OCI-LY3 (cell line): ENCODE measurements around the gene CREBBP.

Source experiments
- H2AFZ ChIP-seq: fragments of 200-600, 300-600 bp; shearing (Covaris generic); 2 replicates; pipeline ENCODE4 v1.6.0; 2014; ENCODE audit warnings: antibody characterized with exemption, low read depth, low read length
- H3K27ac ChIP-seq: fragments of 200-600, 300-600 bp; sonication (generic); 2 replicates; pipeline ENCODE4 v1.5.1; 2014; ENCODE audit warnings: mild to moderate bottlenecking, low read length, moderate library complexity, mixed read lengths
- H3K27me3 ChIP-seq: fragments of 200-600, 300-600 bp; sonication (generic); 2 replicates; pipeline ENCODE4 v1.6.1; 2014; ENCODE audit warnings: low read depth, low read length, mixed read lengths
- H3K36me3 ChIP-seq: fragments of 200-600, 300-600 bp; sonication (generic); replicated peaks from 2 replicates; pipeline ENCODE3; 2014; ENCODE audit warnings: low read depth, low read length, mixed read lengths
- H3K4me1 ChIP-seq: fragments of 300-600, 200-600 bp; sonication (generic); 2 replicates; pipeline ENCODE4 v1.6.1; 2014; ENCODE audit warnings: low read length, mixed read lengths
- H3K4me2 ChIP-seq: fragments of 200-600, 300-600 bp; sonication (generic); 2 replicates; pipeline ENCODE4 v1.6.1; 2014; ENCODE audit warnings: low read length, mixed read lengths
- H3K4me3 ChIP-seq: fragments of 300-600, 200-600 bp; sonication (generic); 2 replicates; pipeline ENCODE4 v1.5.1; 2014; ENCODE audit warnings: antibody characterized with exemption, mild to moderate bottlenecking, low read length, moderate library complexity
- H3K79me2 ChIP-seq: fragments of 300-600, 200-600 bp; shearing (Covaris generic); 2 replicates; pipeline ENCODE4 v1.6.1; 2014; ENCODE audit warnings: mild to moderate bottlenecking, low read length, mixed read lengths
- H3K9ac ChIP-seq: fragments of 300-600, 200-600 bp; shearing (Covaris generic); 2 replicates; pipeline ENCODE4 v1.6.0; 2014; ENCODE audit warnings: mild to moderate bottlenecking, low read length, moderate library complexity
- H3K9me3 ChIP-seq: fragments of 200-600, 300-600 bp; shearing (Covaris generic); 2 replicates; pipeline ENCODE4 v1.6.1; 2014; ENCODE audit warnings: low read length, mixed read lengths; ENCODE audit not compliant: insufficient read depth
- H4K20me1 ChIP-seq: fragments of 200-600, 300-600 bp; sonication (generic); 2 replicates; pipeline ENCODE4 v1.6.1; 2016; ENCODE audit warnings: low read length, mixed read lengths; ENCODE audit not compliant: insufficient read depth
- EZH2phosphoT487 ChIP-seq: fragments of 200-600 bp; shearing (Covaris generic); IDR thresholded peaks from 2 replicates; pipeline ENCODE4 v1.6.1; 2018; ENCODE audit warnings: antibody characterized with exemption, mixed run types, low read depth
- TF ChIP-seq, protein P1 (sequence below): fragments of 200-600, 300-600 bp; sonication (generic); IDR thresholded peaks from 2 replicates; pipeline ENCODE4 v1.5.1; 2014; ENCODE audit warnings: antibody characterized with exemption, low read length, low read depth

The CREBBP gene

DNA sequence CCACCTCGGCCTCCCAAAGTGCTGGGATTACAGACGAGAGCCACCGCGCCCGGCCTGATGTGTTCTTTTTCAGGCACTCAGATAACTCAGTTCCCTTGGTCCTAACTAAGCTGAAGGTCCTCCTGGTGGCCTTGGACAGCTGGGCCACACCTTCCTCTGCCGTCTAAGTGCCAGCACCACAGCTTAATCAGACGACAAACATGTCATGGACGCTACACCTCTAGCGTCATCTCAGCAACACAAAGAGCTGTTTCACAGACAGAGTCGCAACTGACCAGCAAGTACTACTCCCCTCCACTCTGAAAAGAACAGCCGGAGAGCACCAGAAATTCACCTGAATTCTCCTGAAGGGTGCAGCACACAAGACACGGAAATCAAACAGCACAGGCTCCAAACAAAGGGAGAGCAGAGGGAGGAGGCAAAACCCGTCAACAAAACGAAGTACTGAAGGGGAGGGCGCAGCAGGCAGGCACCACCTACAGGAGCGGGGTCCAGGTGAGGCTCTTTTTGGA, 167.6 kb downstream of the CREBBP start:
- Histone ChIP-seq H3K9ac (no peak overlapping the region), H3K27ac (no peak overlapping the region), H2AFZ (no peak overlapping the region), H3K27me3 (no peaks in the 10 kb centered on the region), H3K4me1 (peaks cover 6% of the 10 kb centered on the region), H3K36me3 (peaks cover 36% of the 10 kb centered on the region), H4K20me1 (peaks cover 30% of the 10 kb centered on the region), H3K4me3 (no peak overlapping the region), H3K4me2 (no peak overlapping the region), H3K79me2 (peaks cover 98% of the 10 kb centered on the region), H3K9me3 (no peaks in the 10 kb centered on the region)
- no peak for TF ChIP-seq EZH2phosphoT487
- TF ChIP-seq, protein P1, sequence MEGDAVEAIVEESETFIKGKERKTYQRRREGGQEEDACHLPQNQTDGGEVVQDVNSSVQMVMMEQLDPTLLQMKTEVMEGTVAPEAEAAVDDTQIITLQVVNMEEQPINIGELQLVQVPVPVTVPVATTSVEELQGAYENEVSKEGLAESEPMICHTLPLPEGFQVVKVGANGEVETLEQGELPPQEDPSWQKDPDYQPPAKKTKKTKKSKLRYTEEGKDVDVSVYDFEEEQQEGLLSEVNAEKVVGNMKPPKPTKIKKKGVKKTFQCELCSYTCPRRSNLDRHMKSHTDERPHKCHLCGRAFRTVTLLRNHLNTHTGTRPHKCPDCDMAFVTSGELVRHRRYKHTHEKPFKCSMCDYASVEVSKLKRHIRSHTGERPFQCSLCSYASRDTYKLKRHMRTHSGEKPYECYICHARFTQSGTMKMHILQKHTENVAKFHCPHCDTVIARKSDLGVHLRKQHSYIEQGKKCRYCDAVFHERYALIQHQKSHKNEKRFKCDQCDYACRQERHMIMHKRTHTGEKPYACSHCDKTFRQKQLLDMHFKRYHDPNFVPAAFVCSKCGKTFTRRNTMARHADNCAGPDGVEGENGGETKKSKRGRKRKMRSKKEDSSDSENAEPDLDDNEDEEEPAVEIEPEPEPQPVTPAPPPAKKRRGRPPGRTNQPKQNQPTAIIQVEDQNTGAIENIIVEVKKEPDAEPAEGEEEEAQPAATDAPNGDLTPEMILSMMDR, result no peak

DNA sequence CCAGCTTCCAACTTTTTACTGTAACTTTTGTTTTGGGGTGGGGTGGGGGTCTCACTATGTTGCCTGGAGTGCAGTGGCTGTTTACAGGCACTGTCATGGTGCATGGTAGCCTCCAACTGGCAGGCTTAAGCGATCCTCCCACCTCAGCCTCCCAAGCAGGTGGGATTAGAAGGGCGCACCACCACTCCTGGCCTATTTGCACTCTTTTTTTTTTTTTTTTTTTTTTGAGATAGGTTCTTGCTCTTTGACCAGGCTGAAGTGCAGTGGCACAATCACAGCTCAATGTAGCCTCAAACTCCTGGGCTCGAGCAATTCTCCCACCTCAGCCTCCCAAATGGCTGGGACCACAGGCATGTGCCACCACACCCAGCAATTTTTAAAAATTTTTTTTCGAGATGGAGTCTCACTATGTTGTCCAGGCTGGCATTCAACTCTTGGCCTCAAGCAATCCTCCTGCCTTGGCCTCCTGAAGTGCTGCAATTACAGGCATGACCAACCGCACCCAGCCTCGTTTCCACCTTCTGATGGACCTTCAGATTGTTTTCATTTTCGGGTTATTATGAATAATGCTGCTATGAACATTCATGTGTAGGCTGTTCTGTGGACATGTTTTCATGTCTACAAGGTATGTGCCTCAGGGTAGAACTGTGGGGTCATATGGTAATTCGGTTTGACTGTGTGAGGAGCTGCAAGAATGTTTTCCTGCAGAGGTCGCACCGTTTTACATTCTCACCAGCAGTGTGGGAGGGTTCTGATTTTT, 174.1 kb downstream of the CREBBP start:
- no peak overlapping the region for H2AFZ ChIP-seq
- H4K20me1 ChIP-seq, result peaks cover 11% of the 10 kb centered on the region
- no peak overlapping the region for H3K9ac ChIP-seq
- no peak overlapping the region for H3K27ac ChIP-seq
- no peaks in the 10 kb centered on the region for H3K9me3 ChIP-seq
- TF ChIP-seq EZH2phosphoT487, result no peak
- TF ChIP-seq, protein P1, result no peak
- peaks cover 18% of the 10 kb centered on the region for H3K36me3 ChIP-seq
- H3K4me2 ChIP-seq, result no peak overlapping the region
- H3K27me3 ChIP-seq, result no peaks in the 10 kb centered on the region
- H3K4me3 ChIP-seq, result no peak overlapping the region
- no peaks in the 10 kb centered on the region for H3K4me1 ChIP-seq
- peaks cover 93% of the 10 kb centered on the region for H3K79me2 ChIP-seq

DNA sequence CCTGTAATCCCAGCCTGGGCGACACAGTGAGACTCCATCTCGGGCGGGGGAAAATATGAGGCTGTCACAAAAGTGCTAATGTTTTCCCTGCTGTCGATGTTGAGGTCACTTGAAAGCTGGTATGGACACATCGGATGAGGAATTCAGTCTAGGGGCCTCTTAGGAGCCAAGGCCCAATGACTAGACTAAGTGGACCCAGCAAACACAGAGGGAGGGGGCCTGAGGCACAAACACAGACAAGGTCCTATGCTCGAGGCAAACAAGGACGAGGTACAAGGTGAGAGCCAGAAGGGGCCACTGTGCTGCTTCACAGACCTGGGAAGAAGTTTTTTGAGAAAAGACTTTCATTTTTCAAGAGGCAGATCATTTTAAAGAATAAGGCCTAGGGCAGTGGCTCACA, 178.4 kb downstream of the CREBBP start:
- peaks cover 11% of the 10 kb centered on the region for H3K36me3 ChIP-seq
- TF ChIP-seq EZH2phosphoT487, result no peak
- no peak overlapping the region for H3K4me2 ChIP-seq
- H2AFZ ChIP-seq, result no peak overlapping the region
- no peaks in the 10 kb centered on the region for H3K4me1 ChIP-seq
- no peaks in the 10 kb centered on the region for H3K27me3 ChIP-seq
- H3K27ac ChIP-seq, result no peak overlapping the region
- H3K79me2 ChIP-seq, result peaks cover 90% of the 10 kb centered on the region
- no peaks in the 10 kb centered on the region for H3K9me3 ChIP-seq
- H3K9ac ChIP-seq, result no peak overlapping the region
- no peak overlapping the region for H3K4me3 ChIP-seq
- H4K20me1 ChIP-seq, result no peaks in the 10 kb centered on the region

DNA sequence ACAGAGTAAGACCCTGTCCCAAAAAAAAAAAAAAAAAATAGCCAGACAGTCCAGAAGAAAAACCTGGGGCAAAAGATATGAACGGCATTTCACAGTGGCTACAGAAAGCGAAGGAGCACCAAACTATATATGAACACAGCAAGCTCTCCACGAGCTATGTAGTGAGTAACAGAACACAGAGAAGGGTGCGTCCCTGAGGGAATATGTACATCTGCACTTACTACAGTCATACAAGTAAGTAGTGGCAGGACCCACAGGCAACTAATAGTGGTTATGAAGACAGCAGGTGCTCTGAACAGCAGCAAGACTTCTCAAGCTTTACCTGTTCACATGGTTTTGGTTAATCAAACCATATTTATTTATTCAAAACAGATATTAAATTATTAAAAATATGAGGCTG, 179.0 kb downstream of the CREBBP start:
- H3K27me3 ChIP-seq, result no peaks in the 10 kb centered on the region
- H3K9ac ChIP-seq, result no peak overlapping the region
- peaks cover 11% of the 10 kb centered on the region for H3K36me3 ChIP-seq
- H4K20me1 ChIP-seq, result no peaks in the 10 kb centered on the region
- no peak overlapping the region for H3K4me2 ChIP-seq
- H3K4me1 ChIP-seq, result peaks cover under 1% of the 10 kb centered on the region
- H3K4me3 ChIP-seq, result no peak overlapping the region
- H3K9me3 ChIP-seq, result no peaks in the 10 kb centered on the region
- TF ChIP-seq, protein P1, result no peak
- no peak for TF ChIP-seq EZH2phosphoT487
- peaks cover 91% of the 10 kb centered on the region for H3K79me2 ChIP-seq
- H3K27ac ChIP-seq, result no peak overlapping the region
- no peak overlapping the region for H2AFZ ChIP-seq
